Activated naive CD4-positive, alpha-beta T cell treated with anti-CD3 and anti-CD28 coated beads, Interleukin-2, amount 10 ng/mL, durations not matched to agents 7 days and 5 days (primary cell): ENCODE measurements around the gene ASPN.
A peak's percentile ranks its signal among the peaks of the same experiment; 100 is the strongest.

ENCODE experiments used
- CTCF ChIA-PET: fragments of 350-600 bp; sonication (Branson Sonifier 250); formaldehyde crosslinking; loops from one replicate; lab custom pipeline; 2021; ENCODE audit warnings: antibody characterized with exemption; lab: Charles Lee
- DNase-seq: peaks from one replicate; pipeline ENCODE4 v3.0.0-alpha.2; 2020
- H3K27ac Mint-ChIP-seq: one replicate; pipeline ENCODE4 v1.8.0; 2021; ENCODE audit warnings: mild to moderate bottlenecking, moderate library complexity, mixed read lengths
- H3K27me3 Mint-ChIP-seq: one replicate; pipeline ENCODE4 v1.8.0; 2021; ENCODE audit warnings: mild to moderate bottlenecking, mixed read lengths
- H3K36me3 Mint-ChIP-seq: one replicate; pipeline ENCODE4 v1.8.0; 2021; ENCODE audit warnings: mixed read lengths
- H3K4me1 Mint-ChIP-seq: one replicate; pipeline ENCODE4 v1.8.0; 2021; ENCODE audit warnings: mixed read lengths
- H3K4me3 Mint-ChIP-seq: one replicate; pipeline ENCODE4 v1.8.0; 2021; ENCODE audit warnings: mild to moderate bottlenecking, moderate library complexity, mixed read lengths
- H3K9me3 Mint-ChIP-seq: one replicate; pipeline ENCODE4 v1.8.0; 2021; ENCODE audit warnings: mixed read lengths

ASPN gene

GRCh38 chr9:92468206-92468605 is 14.1 kb downstream of the ASPN start:
- Mint-ChIP-seq H3K27ac (no peak overlapping the region), H3K4me1 (no peaks in the 10 kb centered on the region), H3K36me3 (no peaks in the 10 kb centered on the region), H3K27me3 (no peaks in the 10 kb centered on the region), H3K9me3 (no peaks in the 10 kb centered on the region), H3K4me3 (no peak overlapping the region)
- no peak for DNase-seq
- CTCF ChIA-PET = interaction anchor here (0.6 kb wide), 1 partner anchor 29 kb away, joined by 3 read pairs; no protein-coding TSS in a partner anchor

- H3K4me3 Mint-ChIP-seq = no peak overlapping the region
- H3K27ac Mint-ChIP-seq = no peak overlapping the region
- no peaks in the 10 kb centered on the region for H3K4me1 Mint-ChIP-seq
- CTCF ChIA-PET = no interaction called here
- no peaks in the 10 kb centered on the region for H3K36me3 Mint-ChIP-seq
- no peaks in the 10 kb centered on the region for H3K27me3 Mint-ChIP-seq
- no peaks in the 10 kb centered on the region for H3K9me3 Mint-ChIP-seq
- DNase-seq = no peak
These were observed 14.8 kb downstream of the ASPN start for GRCh38 chr9:92467511-92467910.

- Mint-ChIP-seq H3K9me3 (no peaks in the 10 kb centered on the region), H3K27me3 (no peaks in the 10 kb centered on the region), H3K27ac (no peak overlapping the region), H3K36me3 (no peaks in the 10 kb centered on the region), H3K4me3 (no peak overlapping the region), H3K4me1 (no peaks in the 10 kb centered on the region)
- no peak for DNase-seq
- CTCF ChIA-PET = interaction anchor here (0.7 kb wide), 1 partner anchor 169 kb away, joined by 3 read pairs; no protein-coding TSS in a partner anchor
These were observed 15.3 kb downstream of the ASPN start for GRCh38 chr9:92467041-92467440.

- H3K4me1 Mint-ChIP-seq = no peaks in the 10 kb centered on the region
- H3K27ac Mint-ChIP-seq = no peak overlapping the region
- H3K9me3 Mint-ChIP-seq = no peaks in the 10 kb centered on the region
- CTCF ChIA-PET = no interaction called here
- H3K4me3 Mint-ChIP-seq = no peak overlapping the region
- DNase-seq = no peak
- H3K36me3 Mint-ChIP-seq = no peaks in the 10 kb centered on the region
- no peaks in the 10 kb centered on the region for H3K27me3 Mint-ChIP-seq
These were observed 18.3 kb downstream of the ASPN start for GRCh38 chr9:92463984-92464383.

DNA sequence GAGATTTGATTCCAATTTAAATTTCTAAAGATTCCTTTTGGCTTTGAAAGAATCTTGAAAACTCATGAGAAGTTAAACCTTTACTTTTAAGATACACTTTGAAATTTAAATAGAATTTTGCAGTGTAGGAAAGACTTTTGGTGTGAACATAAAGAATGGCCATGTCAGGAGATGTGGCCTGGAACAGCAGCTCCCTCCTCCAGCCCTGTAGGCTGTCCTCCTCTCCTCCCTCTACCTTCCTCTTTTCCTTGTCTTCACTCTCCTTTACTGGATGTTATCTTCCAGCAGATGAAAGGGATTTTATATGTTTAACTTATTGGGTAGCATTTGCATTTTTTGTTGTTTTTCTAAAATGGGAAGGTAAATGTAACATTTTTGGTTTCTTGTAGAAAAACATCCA is 18.9 kb downstream of the ASPN start:
- CTCF ChIA-PET = no interaction called here
- no peaks in the 10 kb centered on the region for H3K4me1 Mint-ChIP-seq
- H3K27me3 Mint-ChIP-seq = no peaks in the 10 kb centered on the region
- H3K27ac Mint-ChIP-seq = no peak overlapping the region
- no peaks in the 10 kb centered on the region for H3K9me3 Mint-ChIP-seq
- H3K36me3 Mint-ChIP-seq = no peaks in the 10 kb centered on the region
- no peak overlapping the region for H3K4me3 Mint-ChIP-seq
- DNase-seq = no peak

DNA sequence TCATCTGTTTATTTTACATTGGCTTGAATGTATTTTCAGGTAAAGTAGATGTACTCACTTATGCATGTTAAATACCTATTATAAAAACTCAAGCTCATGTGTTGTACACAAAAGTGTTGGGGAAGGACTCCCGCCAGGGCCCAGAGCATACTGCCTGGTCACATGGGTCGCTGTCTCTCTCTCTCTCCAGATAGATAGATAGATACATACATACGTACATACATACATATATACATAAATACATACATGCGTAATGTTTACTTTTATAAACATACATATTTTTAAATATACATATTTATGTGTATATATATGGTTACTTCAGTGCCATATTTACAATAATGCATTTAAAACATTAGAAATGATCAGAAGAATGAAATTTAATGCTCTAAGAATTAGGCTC is 24.7 kb downstream of the ASPN start:
- Mint-ChIP-seq H3K4me3 (no peak overlapping the region), H3K27ac (no peak overlapping the region), H3K36me3 (no peaks in the 10 kb centered on the region), H3K4me1 (no peaks in the 10 kb centered on the region), H3K27me3 (no peaks in the 10 kb centered on the region), H3K9me3 (no peaks in the 10 kb centered on the region)
- CTCF ChIA-PET = interaction anchor here (0.9 kb wide), 1 partner anchor 323 kb away, joined by 3 read pairs; no protein-coding TSS in a partner anchor
- DNase-seq = no peak

GRCh38 chr9:92455217-92455616 is 27.1 kb downstream of the ASPN start:
- Mint-ChIP-seq H3K9me3 (no peaks in the 10 kb centered on the region), H3K36me3 (no peaks in the 10 kb centered on the region), H3K27me3 (no peaks in the 10 kb centered on the region), H3K4me1 (no peaks in the 10 kb centered on the region), H3K27ac (no peak overlapping the region), H3K4me3 (no peak overlapping the region)
- peak; percentile 21 for DNase-seq
- CTCF ChIA-PET = interaction anchor here (1.3 to 1.8 kb wide), 3 partner anchors 18 to 316 kb away, joined by 3 to 6 read pairs (median 4); no protein-coding TSS in a partner anchor

- no peak for DNase-seq
- Mint-ChIP-seq H3K9me3 (peaks cover 1% of the 10 kb centered on the region), H3K27ac (no peak overlapping the region), H3K4me3 (no peak overlapping the region), H3K36me3 (no peaks in the 10 kb centered on the region), H3K4me1 (no peaks in the 10 kb centered on the region), H3K27me3 (no peaks in the 10 kb centered on the region)
- CTCF ChIA-PET = interaction anchor here (1.4 kb wide), 1 partner anchor 308 kb away, joined by 7 read pairs; no protein-coding TSS in a partner anchor
These were observed 35.8 kb downstream of the ASPN start for GRCh38 chr9:92446536-92446935.

DNA sequence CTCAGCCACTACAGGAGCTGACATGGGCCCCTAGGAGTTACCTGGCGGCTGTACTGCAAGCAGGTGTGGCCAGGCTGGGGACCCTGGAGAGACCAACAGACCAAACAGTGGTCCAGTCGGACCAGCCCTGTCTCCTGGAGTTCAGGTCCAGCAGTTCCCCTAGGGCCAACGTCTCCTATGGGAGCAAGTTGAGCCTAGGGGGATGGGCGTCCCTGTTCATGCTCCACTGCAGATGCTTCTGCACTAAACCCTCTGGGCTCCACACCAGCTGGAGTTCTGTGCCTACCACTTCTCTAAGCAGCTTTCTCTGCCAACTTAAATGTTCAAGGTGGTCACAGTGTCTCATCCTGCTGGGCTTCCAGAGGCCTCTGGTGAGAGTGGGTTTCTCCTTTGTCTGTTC is 37.5 kb downstream of the ASPN start:
- no peak overlapping the region for H3K4me3 Mint-ChIP-seq
- no peak for DNase-seq
- no peaks in the 10 kb centered on the region for H3K27me3 Mint-ChIP-seq
- CTCF ChIA-PET = no interaction called here
- no peaks in the 10 kb centered on the region for H3K36me3 Mint-ChIP-seq
- H3K9me3 Mint-ChIP-seq = peaks cover 1% of the 10 kb centered on the region
- H3K27ac Mint-ChIP-seq = no peak overlapping the region
- peaks cover 12% of the 10 kb centered on the region for H3K4me1 Mint-ChIP-seq

DNA sequence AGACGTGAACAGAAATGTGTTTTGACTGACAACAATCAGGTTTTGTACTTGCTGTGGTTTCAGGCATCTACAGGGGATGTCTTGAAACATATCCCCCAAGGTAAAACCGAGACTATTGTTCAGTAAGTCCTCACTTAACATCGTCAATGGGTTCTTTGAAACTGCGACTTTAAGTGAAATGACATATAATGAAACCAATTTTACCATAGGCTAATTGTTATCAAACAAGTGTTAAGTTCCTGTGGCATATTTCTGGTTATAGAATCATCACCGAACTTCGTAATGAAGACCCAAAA is 41.6 kb downstream of the ASPN start:
- no peak overlapping the region for H3K4me3 Mint-ChIP-seq
- H3K27me3 Mint-ChIP-seq = no peaks in the 10 kb centered on the region
- CTCF ChIA-PET = interaction anchor here (0.6 to 2.1 kb wide), 5 partner anchors 8 to 300 kb away, joined by 3 to 6 read pairs (median 4); no protein-coding TSS in a partner anchor
- peak overlapping the region; percentile 13 for H3K27ac Mint-ChIP-seq
- no peaks in the 10 kb centered on the region for H3K9me3 Mint-ChIP-seq
- H3K36me3 Mint-ChIP-seq = no peaks in the 10 kb centered on the region
- no peak for DNase-seq
- H3K4me1 Mint-ChIP-seq = peaks cover 13% of the 10 kb centered on the region

GRCh38 chr9:92439921-92440750 is 42.2 kb downstream of the ASPN start:
- Mint-ChIP-seq H3K36me3 (no peaks in the 10 kb centered on the region), H3K27ac (peak overlapping the region; percentile 13), H3K4me3 (no peak overlapping the region), H3K9me3 (no peaks in the 10 kb centered on the region), H3K4me1 (peaks cover 13% of the 10 kb centered on the region), H3K27me3 (no peaks in the 10 kb centered on the region)
- CTCF ChIA-PET = interaction anchor here (0.6 to 2.1 kb wide), 7 partner anchors 9 to 300 kb away, joined by 3 to 11 read pairs (median 4); no protein-coding TSS in a partner anchor
- no peak for DNase-seq

GRCh38 chr9:92438900-92439526 is 43.3 kb downstream of the ASPN start:
- CTCF ChIA-PET = interaction anchor here (0.9 to 2.1 kb wide), 4 partner anchors 30 to 301 kb away, joined by 3 to 11 read pairs (median 5); no protein-coding TSS in a partner anchor
- H3K9me3 Mint-ChIP-seq = no peaks in the 10 kb centered on the region
- H3K27me3 Mint-ChIP-seq = no peaks in the 10 kb centered on the region
- no peak overlapping the region for H3K4me3 Mint-ChIP-seq
- H3K27ac Mint-ChIP-seq = no peak overlapping the region
- no peaks in the 10 kb centered on the region for H3K36me3 Mint-ChIP-seq
- DNase-seq = no peak
- peaks cover 13% of the 10 kb centered on the region for H3K4me1 Mint-ChIP-seq

- Mint-ChIP-seq H3K27me3 (no peaks in the 10 kb centered on the region), H3K4me3 (no peak overlapping the region), H3K36me3 (no peaks in the 10 kb centered on the region), H3K27ac (no peak overlapping the region), H3K4me1 (peaks cover 4% of the 10 kb centered on the region), H3K9me3 (no peaks in the 10 kb centered on the region)
- CTCF ChIA-PET = no interaction called here
- no peak for DNase-seq
These were observed 47.0 kb downstream of the ASPN start for GRCh38 chr9:92435263-92435662.

DNA sequence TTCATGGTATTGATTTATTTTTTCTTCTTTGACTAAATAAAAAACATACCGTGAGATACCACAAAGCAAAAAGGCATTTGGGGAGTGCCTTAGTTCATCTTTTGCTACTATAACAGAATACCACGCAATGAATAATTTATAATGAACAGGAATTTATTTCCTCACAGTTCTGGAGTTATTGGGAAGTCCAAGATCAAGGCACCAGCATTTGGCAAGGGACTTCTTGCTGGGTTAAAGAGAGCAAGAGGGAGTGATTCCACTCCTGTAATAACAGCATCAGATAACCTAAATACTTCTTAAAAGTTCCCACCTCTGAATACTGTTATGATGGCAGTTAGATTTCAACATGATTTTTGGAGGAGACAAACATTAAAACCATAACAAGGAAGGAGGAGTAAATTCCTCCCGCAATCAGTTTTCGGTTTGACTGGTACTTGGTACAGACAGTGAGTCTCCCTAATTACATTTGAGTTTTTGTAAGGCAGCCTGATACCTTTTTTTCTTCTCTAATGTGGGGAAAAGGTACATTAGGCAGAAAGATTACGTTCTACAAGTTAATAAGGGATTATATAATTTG is 49.2 kb downstream of the ASPN start:
- no peak overlapping the region for H3K4me3 Mint-ChIP-seq
- H3K27me3 Mint-ChIP-seq = no peaks in the 10 kb centered on the region
- no peaks in the 10 kb centered on the region for H3K9me3 Mint-ChIP-seq
- no peaks in the 10 kb centered on the region for H3K4me1 Mint-ChIP-seq
- CTCF ChIA-PET = no interaction called here
- H3K27ac Mint-ChIP-seq = no peak overlapping the region
- H3K36me3 Mint-ChIP-seq = no peaks in the 10 kb centered on the region
- no peak for DNase-seq
